ENCODE measurements around the gene P2RY12.

Gene P2RY12

DNA sequence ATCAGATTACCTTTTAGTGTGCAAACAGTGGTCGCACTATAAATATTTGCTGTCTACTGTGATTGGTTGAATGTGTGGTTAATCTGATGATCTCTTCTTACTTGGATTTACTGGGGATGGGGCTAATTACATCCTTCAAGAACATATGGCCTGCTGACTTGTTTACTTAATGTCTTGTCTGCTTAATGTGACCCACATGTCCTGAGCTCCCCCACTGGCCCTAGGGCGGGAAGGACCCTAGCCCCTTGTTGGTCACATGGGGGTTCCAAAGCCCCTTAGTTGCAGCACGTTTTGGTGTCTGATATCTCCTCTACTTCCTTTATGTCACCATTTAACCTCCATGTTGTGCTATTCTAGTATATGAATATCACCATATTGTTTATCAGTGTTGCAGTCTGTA lies 17.8 kb upstream of the P2RY12 start:
- Histone ChIP-seq H3K4me2 (ENCODE audit: low read length) (no peak overlapping the region), H3K4me3 (ENCODE audit: low read length) (no peak overlapping the region), H4K20me1 (ENCODE audit: insufficient read depth, low read length) (no peaks in the 10 kb centered on the region), H3K9me3 (ENCODE audit: insufficient read depth, low read length) (no peaks in the 10 kb centered on the region), H3K4me1 (ENCODE audit: low read length) (peaks cover 11% of the 10 kb centered on the region), H3K36me3 (replicated peaks; ENCODE audit: low read depth, low read length) (peaks cover 2% of the 10 kb centered on the region), H3K9ac (ENCODE audit: low read length) (no peak overlapping the region), H3K27me3 (ENCODE audit: low read depth, low read length) (no peaks in the 10 kb centered on the region), H2AFZ (ENCODE audit: low read depth, low read length) (no peak overlapping the region), H3K79me2 (ENCODE audit: low read length) (no peaks in the 10 kb centered on the region), H3K27ac (ENCODE audit: low read length) (no peak overlapping the region)
- TF ChIP-seq, protein P1, sequence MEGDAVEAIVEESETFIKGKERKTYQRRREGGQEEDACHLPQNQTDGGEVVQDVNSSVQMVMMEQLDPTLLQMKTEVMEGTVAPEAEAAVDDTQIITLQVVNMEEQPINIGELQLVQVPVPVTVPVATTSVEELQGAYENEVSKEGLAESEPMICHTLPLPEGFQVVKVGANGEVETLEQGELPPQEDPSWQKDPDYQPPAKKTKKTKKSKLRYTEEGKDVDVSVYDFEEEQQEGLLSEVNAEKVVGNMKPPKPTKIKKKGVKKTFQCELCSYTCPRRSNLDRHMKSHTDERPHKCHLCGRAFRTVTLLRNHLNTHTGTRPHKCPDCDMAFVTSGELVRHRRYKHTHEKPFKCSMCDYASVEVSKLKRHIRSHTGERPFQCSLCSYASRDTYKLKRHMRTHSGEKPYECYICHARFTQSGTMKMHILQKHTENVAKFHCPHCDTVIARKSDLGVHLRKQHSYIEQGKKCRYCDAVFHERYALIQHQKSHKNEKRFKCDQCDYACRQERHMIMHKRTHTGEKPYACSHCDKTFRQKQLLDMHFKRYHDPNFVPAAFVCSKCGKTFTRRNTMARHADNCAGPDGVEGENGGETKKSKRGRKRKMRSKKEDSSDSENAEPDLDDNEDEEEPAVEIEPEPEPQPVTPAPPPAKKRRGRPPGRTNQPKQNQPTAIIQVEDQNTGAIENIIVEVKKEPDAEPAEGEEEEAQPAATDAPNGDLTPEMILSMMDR (IDR thresholded peaks at IDR 0.05; ENCODE audit: low read depth, low read length) = no peak
- TF ChIP-seq EZH2phosphoT487 (IDR thresholded peaks at IDR 0.05; ENCODE audit: low read depth) = no peak

DNA sequence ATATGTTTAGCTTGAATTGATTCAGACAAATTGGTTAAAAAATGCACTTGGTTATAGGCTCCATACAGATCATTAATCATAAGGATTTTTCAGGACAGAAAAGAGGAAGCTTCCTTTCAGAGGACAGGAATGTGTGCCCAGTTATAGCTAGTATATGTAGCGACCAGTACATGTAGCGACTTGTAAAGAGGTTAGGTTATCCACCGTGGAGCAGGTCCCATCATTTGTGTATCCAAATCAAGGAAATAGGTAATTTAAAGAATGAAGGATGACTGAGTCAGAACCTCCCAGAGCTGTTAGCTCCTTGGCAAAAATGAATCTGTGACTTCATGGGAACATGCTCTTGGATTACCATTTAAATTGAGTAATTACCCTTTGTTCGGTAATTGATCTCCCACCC lies 15.8 kb upstream of the P2RY12 start:
- peaks cover 2% of the 10 kb centered on the region for H3K36me3 ChIP-seq (replicated peaks; ENCODE audit: low read depth, low read length)
- no peak overlapping the region for H2AFZ ChIP-seq (ENCODE audit: low read depth, low read length)
- no peak overlapping the region for H3K4me3 ChIP-seq (ENCODE audit: low read length)
- no peak overlapping the region for H3K4me2 ChIP-seq (ENCODE audit: low read length)
- H3K4me1 ChIP-seq (ENCODE audit: low read length) = peaks cover 11% of the 10 kb centered on the region
- H3K27ac ChIP-seq (ENCODE audit: low read length) = no peak overlapping the region
- no peak overlapping the region for H3K9ac ChIP-seq (ENCODE audit: low read length)
- TF ChIP-seq EZH2phosphoT487 (IDR thresholded peaks at IDR 0.05; ENCODE audit: low read depth) = no peak
- TF ChIP-seq, protein P1 (IDR thresholded peaks at IDR 0.05; ENCODE audit: low read depth, low read length) = no peak
- H3K79me2 ChIP-seq (ENCODE audit: low read length) = no peaks in the 10 kb centered on the region
- H4K20me1 ChIP-seq (ENCODE audit: insufficient read depth, low read length) = no peaks in the 10 kb centered on the region
- H3K27me3 ChIP-seq (ENCODE audit: low read depth, low read length) = no peaks in the 10 kb centered on the region
- H3K9me3 ChIP-seq (ENCODE audit: insufficient read depth, low read length) = no peaks in the 10 kb centered on the region

DNA sequence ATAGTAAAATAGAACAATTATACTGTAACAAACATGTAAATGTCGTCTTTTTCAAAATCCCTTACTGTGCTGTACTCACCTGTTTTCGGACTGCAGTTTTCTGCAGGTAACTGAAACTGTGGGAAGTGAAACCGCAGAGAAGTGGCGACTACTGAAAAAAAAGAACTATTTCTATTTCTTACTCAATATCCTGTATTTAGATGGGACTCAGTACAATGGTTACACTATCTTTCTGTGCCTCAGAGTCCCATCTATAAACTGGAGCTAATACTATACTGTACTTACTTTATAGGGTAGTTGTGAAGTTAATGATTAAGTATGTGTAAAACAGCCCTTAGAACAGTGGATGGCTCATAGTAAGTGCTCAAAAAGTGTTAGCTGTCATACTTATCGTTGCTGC lies 14.3 kb upstream of the P2RY12 start:
- H3K27me3 ChIP-seq (ENCODE audit: low read depth, low read length) = no peaks in the 10 kb centered on the region
- H3K27ac ChIP-seq (ENCODE audit: low read length) = no peak overlapping the region
- no peaks in the 10 kb centered on the region for H4K20me1 ChIP-seq (ENCODE audit: insufficient read depth, low read length)
- peak overlapping the region; percentile 43; the same call in 1 of the 2 replicates for H3K4me2 ChIP-seq (ENCODE audit: low read length)
- H3K9ac ChIP-seq (ENCODE audit: low read length) = no peak overlapping the region
- peaks cover 11% of the 10 kb centered on the region for H3K4me1 ChIP-seq (ENCODE audit: low read length)
- H2AFZ ChIP-seq (ENCODE audit: low read depth, low read length) = no peak overlapping the region
- H3K36me3 ChIP-seq (replicated peaks; ENCODE audit: low read depth, low read length) = peaks cover 2% of the 10 kb centered on the region
- no peaks in the 10 kb centered on the region for H3K9me3 ChIP-seq (ENCODE audit: insufficient read depth, low read length)
- TF ChIP-seq EZH2phosphoT487 (IDR thresholded peaks at IDR 0.05; ENCODE audit: low read depth) = no peak
- TF ChIP-seq, protein P1 (IDR thresholded peaks at IDR 0.05; ENCODE audit: low read depth, low read length) = no peak
- no peak overlapping the region for H3K4me3 ChIP-seq (ENCODE audit: low read length)
- no peaks in the 10 kb centered on the region for H3K79me2 ChIP-seq (ENCODE audit: low read length)

DNA sequence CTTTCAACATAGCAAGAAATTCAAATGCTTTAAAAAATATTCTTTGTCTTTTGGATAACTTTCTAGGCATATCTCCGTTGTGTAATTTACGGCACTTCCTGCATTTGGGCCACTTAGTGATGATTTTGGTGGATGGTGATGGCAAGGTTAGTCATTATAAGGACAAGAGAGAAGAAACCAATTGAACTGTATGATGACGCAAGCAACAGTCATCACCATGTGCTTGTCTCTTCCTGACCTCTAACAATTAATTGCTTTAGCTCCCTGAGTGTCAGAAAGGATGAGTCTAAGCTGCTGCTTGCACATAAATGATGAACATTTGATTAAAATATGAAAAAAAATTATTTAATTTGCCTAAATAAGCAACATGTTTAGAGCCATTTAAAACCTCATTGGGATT lies 11.3 kb upstream of the P2RY12 start:
- Histone ChIP-seq H3K27me3 (ENCODE audit: low read depth, low read length) (no peaks in the 10 kb centered on the region), H3K27ac (ENCODE audit: low read length) (no peak overlapping the region), H3K4me1 (ENCODE audit: low read length) (peaks cover 29% of the 10 kb centered on the region), H4K20me1 (ENCODE audit: insufficient read depth, low read length) (no peaks in the 10 kb centered on the region), H3K36me3 (replicated peaks; ENCODE audit: low read depth, low read length) (peaks cover 2% of the 10 kb centered on the region), H3K9ac (ENCODE audit: low read length) (no peak overlapping the region), H3K79me2 (ENCODE audit: low read length) (no peaks in the 10 kb centered on the region), H3K9me3 (ENCODE audit: insufficient read depth, low read length) (no peaks in the 10 kb centered on the region), H3K4me3 (ENCODE audit: low read length) (no peak overlapping the region), H2AFZ (ENCODE audit: low read depth, low read length) (no peak overlapping the region), H3K4me2 (ENCODE audit: low read length) (no peak overlapping the region)
- TF ChIP-seq EZH2phosphoT487 (IDR thresholded peaks at IDR 0.05; ENCODE audit: low read depth) = no peak
- TF ChIP-seq, protein P1 (IDR thresholded peaks at IDR 0.05; ENCODE audit: low read depth, low read length) = no peak

Data from OCI-LY3 (cell line).